GM18868 (cell line): ENCODE measurements around the gene LIPT1.
"Not testable (repeated sequence)": the region's sequence is repeated elsewhere in the genome, so short reads cannot be mapped to it uniquely, and the experiment has no call there.

ENCODE experiments used
- ATAC-seq: cut with Tn5 transposase; IDR thresholded peaks from one replicate; pipeline ENCODE4 v1.9.1; 2021; ENCODE audit warnings: mild to moderate bottlenecking, moderate library complexity; ENCODE audit not compliant: unreplicated experiment

LIPT1 gene

DNA sequence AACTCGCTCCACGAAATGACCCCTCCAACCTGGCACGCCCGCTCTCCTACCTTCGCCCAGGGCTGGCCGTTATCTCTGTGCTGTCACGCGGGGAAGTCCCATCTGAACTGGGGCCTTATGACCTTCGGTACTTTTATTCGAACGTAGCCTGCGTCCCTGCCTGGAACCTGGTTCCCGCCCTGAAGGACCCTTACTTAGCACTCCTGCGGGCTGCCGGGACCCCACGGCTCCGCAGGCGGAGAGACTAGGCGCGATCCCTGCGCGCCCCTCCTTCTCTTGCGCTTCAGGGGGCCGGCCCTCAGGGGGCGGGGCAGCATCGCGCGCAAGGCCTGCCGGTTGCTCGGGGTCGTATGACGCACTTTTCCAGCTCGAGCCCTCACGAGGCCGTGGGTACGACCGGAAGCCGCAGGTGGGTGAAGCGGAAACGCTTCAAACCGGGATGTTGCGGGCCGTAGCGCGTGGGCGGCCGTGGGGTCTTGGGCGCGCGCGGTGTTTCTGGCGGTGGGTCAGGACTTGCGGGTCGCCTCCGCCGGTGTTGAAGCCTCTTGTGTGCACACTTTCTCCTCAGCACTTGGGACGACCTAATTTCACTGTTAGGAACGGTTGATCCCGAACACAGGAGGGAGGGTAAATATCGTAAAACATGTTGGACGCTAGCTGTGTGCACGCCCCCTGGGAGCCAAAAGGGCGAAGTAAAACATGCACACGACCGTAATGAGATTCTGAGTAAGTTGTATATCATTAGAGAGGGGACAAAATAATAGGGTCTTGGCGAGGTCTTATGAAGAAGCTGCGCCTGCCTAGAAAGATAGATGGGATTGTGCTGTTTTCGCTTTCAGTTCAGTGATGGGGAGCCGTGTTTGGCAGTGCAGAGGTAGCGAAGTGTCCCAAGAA, at the start of gene LIPT1, which contains the start of gene TSGA10:
Gene LIPT1 (plus strand): TSS at position 325 of the 894 bp plus-strand sequence. CDS start 6,991 bp downstream, outside the sequence.
Gene TSGA10 (minus strand): TSS at position 300 of the 894 bp plus-strand sequence. CDS start 45,503 bp downstream, outside the sequence.
- peak; percentile 97 for ATAC-seq

DNA sequence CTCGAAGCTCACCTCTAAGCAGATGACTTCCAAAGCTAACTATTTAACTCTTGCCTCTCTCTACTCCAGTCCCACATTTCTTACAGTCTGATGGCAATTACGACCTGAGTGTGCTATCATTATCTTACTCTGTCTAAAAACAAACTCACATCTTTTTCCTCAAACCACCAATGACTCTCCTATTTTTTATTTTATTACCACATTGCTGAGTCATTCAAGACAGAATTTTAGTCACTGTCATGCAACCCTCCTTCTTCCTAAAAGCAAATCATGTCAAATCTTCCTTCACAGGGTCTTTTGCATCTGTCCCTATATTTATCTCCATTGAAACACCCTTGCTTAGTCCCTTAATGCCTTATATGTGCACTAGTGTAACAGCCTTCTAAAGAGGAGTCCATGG, 47.9 kb upstream of the LIPT1 start:
- no peak for ATAC-seq

DNA sequence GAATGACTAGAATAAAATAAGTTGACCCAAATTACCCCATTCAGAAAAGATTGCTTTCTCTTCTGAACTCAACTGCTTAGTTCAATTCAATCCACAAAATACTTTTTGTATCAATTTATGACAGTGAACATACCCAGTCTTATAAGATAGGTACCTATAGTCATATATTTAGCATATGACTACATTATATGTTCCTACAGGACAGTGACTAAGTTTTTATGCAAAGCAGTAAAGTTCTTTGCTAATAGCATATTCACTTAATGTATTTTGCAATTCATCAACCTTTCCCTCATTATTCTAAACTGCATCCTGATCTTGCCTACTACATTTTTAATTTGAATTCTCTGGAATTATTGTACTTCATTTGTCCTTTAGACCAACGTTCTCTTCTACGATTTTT, 43.5 kb upstream of the LIPT1 start:
- no peak for ATAC-seq

DNA sequence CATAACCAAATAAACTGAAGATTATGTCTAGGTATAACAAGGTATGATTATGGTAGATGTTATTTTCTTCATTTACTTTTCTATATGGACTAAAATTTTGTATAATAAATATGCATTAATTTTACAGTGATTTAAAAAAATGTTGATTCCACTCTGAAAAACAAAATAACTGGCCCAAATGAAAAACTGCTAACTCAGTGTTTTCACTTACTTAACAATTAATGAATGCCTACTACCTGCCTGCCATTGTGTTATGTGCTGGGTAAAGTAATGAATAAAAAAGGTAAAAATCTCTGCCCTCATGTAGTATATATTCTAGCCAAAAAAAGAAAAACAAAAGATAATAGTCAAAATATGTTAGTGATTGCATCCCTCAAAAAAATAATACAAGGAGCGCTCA, 42.8 kb upstream of the LIPT1 start:
- no peak for ATAC-seq

DNA sequence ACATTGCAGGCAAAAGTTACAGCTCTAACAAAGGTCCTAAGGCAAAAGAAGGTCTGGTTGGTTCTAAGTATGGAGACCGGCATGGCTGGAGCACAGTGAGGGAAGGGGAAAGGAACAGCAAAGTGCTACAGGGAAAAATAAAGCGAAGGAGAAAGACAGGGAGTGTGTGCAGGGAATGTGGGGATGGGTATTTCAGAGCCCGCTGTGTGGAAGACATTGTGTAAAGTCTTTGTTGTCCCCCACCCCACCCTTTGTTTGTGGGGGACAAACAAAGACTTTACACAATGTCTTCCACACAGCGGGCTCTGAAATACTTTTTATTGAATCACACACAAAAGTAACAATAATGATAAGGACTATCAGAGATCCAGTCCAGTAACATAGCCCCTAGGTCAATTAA, 42.1 kb upstream of the LIPT1 start:
- no peak for ATAC-seq

DNA sequence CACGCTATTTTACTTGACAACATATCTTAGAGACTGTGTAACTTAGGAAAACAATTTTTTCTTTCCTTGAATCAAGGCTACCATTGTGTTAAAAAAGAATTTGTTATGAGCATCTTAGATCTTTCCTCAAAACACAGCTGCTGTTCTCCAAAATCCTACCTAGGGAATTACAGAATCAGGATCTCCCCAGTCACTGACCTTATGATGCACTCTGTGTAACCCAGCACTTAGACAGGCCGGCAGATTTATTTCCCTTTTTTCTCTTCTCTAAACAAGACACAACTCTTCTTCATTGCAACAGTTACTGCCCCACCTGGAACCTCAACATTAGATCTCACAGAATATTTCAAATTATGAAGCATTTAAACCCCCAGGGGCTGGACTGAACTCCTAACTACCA, 26.8 kb upstream of the LIPT1 start:
- no peak for ATAC-seq

DNA sequence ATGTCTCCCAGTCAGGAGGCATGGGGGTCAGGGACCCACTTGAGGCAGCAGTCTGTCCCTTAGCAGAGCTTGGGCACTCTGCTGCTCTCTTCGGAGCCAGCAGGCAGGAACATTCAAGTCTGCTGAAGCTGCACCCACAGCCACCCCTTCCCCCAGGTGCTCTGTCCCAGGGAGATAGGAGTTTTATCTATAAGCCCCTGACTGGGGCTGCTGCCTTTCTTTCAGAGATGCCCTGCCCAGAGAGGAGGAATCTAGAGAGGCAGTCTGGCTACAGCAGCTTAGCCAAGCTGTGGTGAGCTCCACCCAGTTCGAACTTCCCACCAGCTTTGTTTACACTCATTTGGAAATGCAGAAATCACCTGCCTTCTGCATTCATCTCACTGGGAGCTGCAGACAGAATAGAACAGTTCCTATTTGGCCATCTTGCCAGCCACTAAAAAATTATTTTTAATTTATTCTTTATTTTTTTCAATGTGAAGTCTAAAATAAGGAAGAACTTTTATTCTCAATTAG, 19.7 kb upstream of the LIPT1 start:
- not testable (repeated sequence) for ATAC-seq

DNA sequence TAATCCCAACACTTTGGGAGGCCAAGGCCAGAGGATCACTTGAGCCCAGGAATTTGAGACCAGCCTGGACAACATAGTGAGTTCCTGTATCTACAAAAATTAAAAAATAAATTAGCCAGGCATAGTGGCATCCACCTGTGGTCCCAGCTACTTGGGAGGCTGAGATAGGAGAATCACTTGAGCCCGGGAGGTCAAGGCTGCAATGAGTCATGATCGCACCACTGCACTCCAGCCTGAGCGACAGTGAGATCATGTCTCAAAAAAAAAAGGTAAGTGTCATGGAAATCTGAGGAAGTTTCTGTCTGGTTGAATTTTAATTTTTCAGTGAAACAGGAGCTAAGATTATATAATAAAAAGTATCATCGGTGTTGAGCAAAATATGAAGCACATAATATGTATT, 15.8 kb upstream of the LIPT1 start:
- no peak for ATAC-seq

DNA sequence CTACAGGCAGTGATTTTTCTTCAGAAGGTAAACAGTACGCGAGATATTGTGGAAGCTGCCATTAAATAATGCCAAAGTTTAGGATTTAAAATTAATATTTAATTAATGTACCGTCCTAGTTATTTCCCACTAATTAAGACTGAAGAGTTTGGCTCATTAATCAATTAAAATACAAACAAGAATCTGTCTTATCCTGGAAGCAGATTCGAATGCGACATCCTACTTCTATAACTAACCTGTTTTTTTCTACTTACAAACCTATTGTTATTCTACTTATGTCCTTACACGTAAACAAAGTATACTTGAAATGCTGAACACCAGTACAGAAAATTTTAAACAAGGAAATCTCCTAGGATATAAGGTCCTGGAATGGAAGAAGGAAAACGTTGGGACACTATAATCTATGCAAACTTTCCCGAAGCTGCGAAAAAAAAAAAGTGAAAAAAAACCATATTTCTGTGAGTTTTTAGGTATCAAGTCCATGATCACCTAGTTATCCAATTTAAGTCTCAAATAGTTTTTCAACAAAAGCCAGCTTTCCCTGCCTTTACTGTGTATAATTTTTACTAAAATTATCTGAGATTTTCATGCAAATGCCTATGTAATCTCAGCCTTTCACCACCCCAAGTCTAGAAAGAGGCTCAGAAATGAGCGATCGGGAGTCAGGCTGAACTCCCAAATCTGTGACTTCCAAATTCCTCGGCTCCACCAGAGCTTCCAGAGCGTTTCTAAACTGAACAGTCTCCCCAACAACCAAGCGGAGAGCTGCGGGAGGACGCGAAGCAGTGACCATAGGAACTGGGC, 14.5 kb upstream of the LIPT1 start:
- ATAC-seq = no peak

DNA sequence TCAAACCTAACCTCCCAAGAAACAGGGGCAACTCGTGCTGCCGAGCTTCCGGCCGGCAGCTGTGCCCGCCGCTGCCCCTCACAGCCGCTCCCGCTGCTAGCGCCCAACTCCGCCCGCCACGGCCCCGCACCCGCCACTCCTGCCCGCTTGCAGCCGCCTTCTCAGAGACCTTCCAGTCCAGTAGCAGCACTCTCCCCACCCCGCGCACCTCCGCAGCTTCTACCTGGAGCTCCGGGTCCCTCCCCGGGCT, 14.0 kb upstream of the LIPT1 start:
- peak; percentile 30 for ATAC-seq

DNA sequence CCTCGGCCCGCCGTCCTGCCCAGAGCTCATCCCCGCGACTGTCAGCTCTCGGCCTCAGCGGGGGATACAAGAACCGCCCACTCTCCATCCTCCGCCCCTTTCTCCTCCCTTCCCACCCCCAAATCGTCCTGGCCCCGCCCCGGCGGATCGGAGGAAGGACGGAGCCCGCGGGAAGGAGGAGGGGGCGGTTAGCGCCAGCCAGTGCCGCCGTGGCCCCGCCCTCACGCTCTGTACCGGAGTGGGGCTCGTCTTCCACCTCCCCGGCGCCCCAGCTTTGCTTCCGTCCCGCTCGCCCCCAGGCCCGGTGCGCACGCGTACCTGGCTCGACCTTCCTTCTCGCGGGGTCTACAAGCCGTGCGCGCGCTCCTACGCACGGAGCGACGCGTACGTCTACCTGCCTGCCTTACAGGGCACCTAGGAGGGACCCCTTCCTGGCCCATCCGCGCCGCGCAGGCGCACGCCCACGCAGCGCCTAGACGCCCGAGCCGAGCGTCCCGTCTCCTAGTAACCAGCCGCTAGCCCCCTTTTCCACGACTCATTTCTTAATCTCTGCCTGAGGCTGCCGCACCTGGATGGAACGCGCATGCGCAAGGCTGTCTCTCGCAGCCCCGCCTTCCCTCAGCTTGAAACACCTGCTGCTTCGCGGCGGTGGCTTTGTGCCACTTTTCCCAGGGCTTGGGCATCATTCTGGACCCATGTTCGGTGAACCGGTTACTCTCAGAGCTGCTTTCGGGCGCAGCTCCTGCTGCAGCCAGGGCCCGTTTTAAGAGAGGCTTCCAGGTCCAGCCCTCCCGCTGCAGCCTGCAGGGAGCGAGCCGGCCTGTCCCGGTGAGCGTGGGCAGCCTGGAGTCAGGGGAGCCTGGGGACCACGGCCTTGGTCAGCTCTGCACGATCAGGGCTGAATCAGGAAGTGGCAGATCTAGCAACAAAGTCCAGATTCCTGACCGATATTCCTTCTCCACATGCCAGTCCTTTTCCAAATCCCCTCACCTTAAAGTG, 13.4 kb upstream of the LIPT1 start, which contains the start of gene C2orf15:
Gene C2orf15 (plus strand): TSS at position 598 of the 999 bp plus-strand sequence. CDS start 8,852 bp downstream, outside the sequence.
- ATAC-seq = peak; percentile 85

DNA sequence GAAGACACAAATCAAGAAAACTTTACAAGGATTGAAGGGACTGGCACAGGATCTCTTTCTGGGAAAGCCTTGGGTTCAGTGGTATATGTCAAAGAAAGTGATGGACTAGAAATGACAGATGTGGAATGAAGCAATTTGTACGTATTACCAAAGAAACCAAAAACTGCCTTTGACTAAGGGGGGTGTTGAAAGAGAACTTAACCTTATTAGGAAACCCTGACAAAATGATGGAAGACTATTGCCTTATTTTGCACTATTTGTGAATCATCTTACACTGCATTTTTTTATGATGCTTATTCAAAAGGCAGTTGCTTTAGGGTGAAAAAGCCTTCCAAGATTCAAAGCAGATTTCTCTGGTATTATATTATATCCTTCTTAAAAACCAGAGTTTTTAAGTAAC, 4.1 kb upstream of the LIPT1 start:
- no peak for ATAC-seq

DNA sequence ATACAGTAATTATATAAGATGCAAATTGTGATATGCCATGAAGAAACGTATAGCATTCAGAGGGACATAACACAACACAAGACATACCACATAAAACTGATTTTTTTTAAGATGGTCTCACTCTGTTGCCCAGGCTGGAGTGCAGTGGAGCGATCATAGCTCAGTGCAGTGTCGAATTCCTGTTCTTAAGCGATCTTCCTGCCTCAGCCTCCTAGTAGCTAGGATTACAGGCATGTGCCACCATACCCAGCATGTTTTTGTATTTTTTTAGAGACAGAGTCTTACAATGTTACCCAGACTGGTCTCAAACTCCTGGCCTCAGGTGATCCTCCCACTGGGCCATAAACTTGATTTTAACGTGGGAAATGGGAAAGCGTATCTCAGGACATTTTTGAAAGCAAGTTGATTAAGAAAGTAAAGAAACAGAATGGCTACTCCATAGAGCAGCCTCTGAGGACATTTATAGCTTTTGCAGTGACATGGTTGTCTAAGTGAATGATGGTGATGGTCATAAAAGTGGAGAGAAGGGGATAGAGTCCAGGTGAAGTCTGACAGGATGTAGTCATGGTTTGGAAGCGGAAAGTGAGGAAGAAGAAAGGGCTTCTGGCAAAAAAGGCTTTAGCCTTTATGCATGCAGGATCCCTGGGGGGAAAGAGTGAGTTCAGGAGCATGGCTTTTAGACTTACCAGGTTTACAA, 2.4 kb upstream of the LIPT1 start:
- no peak for ATAC-seq

DNA sequence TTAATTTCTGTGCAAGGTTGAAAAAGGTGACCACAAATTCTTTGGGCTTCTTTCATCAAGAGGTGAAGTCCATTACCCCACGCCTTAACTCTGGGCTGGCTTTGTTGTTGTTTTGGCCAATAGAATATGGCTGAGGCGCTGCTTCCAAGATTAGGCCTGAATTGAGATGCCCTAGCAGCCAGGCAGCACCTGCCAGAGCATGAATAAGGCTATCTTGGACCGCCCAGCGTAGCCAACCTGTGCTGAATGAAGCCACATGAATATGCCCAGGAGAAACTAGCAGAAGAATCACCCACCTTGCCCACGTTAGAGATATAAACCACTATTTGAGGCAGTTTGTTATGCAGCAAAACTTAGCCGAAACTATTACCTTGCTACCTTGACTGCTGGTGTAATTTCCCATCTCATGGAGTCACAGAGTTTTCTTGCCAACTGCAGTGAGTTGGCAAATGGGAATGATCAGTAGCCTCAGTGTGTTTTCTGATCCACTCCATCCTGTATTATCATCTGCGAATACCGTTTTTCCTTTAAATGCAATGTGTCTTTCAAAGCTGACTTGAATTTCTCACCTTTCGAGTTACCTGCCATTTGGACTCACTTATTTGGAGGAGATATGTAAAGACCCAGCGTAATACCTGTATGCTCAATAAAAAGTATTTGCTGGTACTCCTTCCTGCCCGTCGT, 704 bp upstream of the LIPT1 start:
- no peak for ATAC-seq

DNA sequence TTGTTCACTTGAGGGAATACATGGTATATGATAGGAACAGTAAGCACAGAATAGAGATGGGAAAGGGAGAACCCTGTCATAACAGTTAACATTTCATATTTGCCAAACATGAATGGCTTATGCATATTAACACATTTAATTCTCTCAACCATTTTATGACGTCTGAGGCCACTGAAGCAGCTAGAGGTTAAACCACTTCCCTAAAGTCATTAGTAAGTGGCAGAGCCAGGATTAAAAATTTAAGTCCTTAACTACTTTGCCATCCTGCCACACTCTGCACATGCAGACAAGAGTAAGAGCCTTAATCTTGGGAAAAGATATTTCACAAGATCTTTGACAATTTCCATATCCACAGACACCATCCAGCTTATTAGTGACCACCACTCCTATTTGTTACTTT, 2.1 kb downstream of the LIPT1 start:
- no peak for ATAC-seq

DNA sequence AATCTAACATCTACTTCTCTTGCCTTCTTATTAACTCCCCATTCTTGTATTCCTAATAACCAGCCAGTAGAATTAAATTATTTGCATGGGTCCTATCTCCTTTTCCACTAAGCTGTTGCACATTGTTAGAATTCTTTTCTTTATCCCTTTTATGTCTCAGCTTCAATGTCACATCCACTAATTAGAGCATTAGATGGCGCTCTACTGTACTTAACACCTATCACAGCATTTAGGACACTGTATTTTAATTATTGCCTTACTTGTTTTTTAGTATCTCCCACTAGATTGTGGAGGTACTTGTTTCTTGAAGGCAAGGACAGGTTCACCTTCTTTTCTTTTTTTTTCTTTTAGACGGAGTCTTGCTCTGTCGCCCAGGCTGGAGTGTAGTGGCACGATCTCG, 3.8 kb downstream of the LIPT1 start:
- no peak for ATAC-seq

DNA sequence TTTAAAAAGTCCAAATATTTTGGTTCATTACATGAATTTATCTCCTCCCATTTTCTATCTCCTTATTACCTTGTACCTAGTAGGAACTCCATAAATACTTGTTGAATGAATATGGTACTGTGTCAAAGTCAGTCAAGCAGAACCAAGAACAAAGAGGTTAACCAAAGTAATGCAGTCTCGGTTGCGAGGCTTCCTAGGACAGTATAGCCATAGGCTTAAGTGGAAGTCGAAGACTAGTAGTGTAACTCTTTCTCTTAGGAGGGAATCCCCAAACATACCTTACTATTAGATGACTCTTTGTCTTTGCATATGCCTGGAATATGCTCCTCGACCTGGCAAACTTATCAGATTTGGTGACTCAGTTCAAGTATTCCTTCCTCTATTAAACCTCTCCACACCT, 4.8 kb downstream of the LIPT1 start:
- no peak for ATAC-seq

DNA sequence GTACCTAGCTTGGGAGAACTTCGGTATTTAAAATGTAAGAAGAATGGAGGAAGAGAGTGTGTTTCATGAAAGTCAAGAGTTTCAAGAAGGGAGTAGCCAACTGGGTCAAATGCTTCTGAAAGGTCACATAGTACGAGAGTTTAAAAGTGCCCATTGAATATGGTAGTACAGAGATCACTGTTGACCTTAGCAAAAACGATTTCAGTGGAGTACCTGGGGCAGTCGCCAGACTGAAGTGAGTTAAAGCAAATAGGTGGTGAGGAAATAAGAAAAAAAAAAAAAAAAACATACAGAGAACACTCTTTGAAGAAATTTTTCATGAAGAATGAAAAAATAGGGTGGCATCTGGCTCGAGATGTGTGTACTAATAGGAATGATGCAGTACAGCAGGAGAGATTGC, 11.5 kb downstream of the LIPT1 start:
- ATAC-seq = no peak

DNA sequence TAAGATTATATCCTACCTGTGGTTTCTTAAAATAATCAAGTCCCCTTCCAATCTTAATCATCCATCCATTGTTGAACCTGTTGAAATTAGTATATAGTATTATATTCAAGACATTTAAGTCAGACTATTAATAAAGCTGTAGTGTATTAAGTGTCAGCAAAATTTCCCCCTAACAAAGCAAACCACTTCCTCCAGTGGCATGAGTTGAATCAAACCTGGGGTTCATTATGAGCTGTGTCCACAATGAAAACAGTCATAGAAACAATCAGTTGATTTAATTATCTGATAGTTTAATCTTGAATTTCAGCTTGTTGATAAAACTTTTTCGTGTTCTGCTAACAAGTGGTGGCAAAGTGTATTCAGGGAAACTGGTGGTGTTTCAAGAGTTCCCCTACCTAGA, 14.8 kb downstream of the LIPT1 start:
- ATAC-seq = no peak
